ENCODE results near the gene F5. TPM values are rescaled to one million over a fixed set of nuclear protein-coding genes. Genes with fewer than 3 reads are reported as not detected.

Gene F5
- total and polyA plus RNA-seq, 9 of the 15 experiments (the other 6 are each of a cell fraction or from before 2014, with no cell fraction given): 0.03 to 0.13 TPM; not detected in 7

- no peak for TF ChIP-seq THRB (CRISPR knock-in tag; conservative IDR thresholded peaks at IDR 0.05)
- no peak for TF ChIP-seq GTF3C2 (IDR thresholded peaks at IDR 0.05; ENCODE audit: borderline replicate concordance, extremely low read depth, insufficient read length)
- TF ChIP-seq CREB3L1 (IDR thresholded peaks at IDR 0.05; ENCODE audit: borderline replicate concordance, low read depth): peak; percentile 86
- TF ChIP-seq CCNT2 (IDR thresholded peaks at IDR 0.05; ENCODE audit: borderline replicate concordance, extremely low read depth, insufficient read length, low read depth, low read length): peak; percentile 45
- no peak for TF ChIP-seq BRCA1 (IDR thresholded peaks at IDR 0.05)
- no peak for TF ChIP-seq BRCA1 (CRISPR knock-in tag; IDR thresholded peaks at IDR 0.05)
- TF ChIP-seq CHD7 (IDR thresholded peaks at IDR 0.05; ENCODE audit: low read depth, low read length): no peak
- no peak for TF ChIP-seq PTRF (tag; IDR thresholded peaks at IDR 0.05)
Observed at GRCh38 chr1:169485431-169486280, 100.6 kb downstream of the F5 start, which contains the start of gene SLC19A2 (continued).
